Cardiac fibroblast (primary cell): ENCODE data around the gene TMEM19.
"Not testable (repeated sequence)": the region's sequence is repeated elsewhere in the genome, so short reads cannot be mapped to it uniquely, and the experiment has no call there.

Experiments
- DNase-seq, 2 donors: peaks; one replicate each; pipeline versions ENCODE4 v3.0.0 to v3.0.0-alpha.2; 2010; ENCODE audit warnings: low read depth in 2 of 2
- H3K4me3 ChIP-seq, 2 donors: replicated peaks in 1 of 2; 1 replicate in 1 of 2; 2 replicates in 1 of 2; pipeline ENCODE4 v1.5.1; 2011; ENCODE audit warnings: low read depth in 2 of 2, low read length in 2 of 2, mild to moderate bottlenecking in 2 of 2, moderate library complexity in 1 of 2
- TF ChIP-seq, protein P1 (sequence below): IDR thresholded peaks from one replicate; pipeline ENCODE4 v1.5.1; 2011; ENCODE audit warnings: low read depth, mild to moderate bottlenecking, low read length, inconsistent platforms

Gene TMEM19

GRCh38 chr12:71682466-71682865 is 3.4 kb upstream of the TMEM19 start:
- H3K4me3 ChIP-seq, result no peak overlapping the region
- DNase-seq, result no peak
- TF ChIP-seq, protein P1, sequence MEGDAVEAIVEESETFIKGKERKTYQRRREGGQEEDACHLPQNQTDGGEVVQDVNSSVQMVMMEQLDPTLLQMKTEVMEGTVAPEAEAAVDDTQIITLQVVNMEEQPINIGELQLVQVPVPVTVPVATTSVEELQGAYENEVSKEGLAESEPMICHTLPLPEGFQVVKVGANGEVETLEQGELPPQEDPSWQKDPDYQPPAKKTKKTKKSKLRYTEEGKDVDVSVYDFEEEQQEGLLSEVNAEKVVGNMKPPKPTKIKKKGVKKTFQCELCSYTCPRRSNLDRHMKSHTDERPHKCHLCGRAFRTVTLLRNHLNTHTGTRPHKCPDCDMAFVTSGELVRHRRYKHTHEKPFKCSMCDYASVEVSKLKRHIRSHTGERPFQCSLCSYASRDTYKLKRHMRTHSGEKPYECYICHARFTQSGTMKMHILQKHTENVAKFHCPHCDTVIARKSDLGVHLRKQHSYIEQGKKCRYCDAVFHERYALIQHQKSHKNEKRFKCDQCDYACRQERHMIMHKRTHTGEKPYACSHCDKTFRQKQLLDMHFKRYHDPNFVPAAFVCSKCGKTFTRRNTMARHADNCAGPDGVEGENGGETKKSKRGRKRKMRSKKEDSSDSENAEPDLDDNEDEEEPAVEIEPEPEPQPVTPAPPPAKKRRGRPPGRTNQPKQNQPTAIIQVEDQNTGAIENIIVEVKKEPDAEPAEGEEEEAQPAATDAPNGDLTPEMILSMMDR, result no peak

DNA sequence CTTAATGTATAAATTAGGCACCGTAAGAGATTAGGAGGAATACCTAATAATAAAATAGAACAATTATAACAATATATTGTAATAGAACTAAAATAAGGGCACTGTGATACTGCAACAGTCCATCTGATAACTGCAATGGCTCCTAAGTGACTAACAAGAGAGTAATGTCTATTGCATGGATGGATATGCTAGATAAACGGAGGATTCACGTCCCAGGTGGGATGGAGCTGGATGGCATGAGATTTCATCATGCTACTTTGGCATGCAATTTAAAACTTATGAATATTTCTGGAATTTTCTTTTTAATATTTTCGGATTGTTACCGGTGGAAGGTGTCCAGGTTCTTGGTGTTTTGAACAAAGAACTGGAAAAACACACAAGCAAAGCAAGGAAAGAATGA is 2.2 kb upstream of the TMEM19 start:
- peak in 1 of 2 donors; percentile 20 for DNase-seq
- TF ChIP-seq, protein P1, result no peak
- no peak overlapping the region for H3K4me3 ChIP-seq

- TF ChIP-seq, protein P1, result no peak
- no peak overlapping the region for H3K4me3 ChIP-seq
- no peak for DNase-seq
Measured at GRCh38 chr12:71684081-71684480, 1.8 kb upstream of the TMEM19 start.

GRCh38 chr12:71685312-71685906 is 473 bp upstream of the TMEM19 start:
- TF ChIP-seq, protein P1, result no peak
- H3K4me3 ChIP-seq, result peak overlapping the region; percentile 71 to 80
- DNase-seq, result no peak

- peak in 1 of 2 donors; percentile 51 for DNase-seq
- H3K4me3 ChIP-seq, result peak overlapping the region; percentile 71 to 80
- TF ChIP-seq, protein P1, result no peak
Measured at GRCh38 chr12:71686658-71687025, 760 bp downstream of the TMEM19 start.

DNA sequence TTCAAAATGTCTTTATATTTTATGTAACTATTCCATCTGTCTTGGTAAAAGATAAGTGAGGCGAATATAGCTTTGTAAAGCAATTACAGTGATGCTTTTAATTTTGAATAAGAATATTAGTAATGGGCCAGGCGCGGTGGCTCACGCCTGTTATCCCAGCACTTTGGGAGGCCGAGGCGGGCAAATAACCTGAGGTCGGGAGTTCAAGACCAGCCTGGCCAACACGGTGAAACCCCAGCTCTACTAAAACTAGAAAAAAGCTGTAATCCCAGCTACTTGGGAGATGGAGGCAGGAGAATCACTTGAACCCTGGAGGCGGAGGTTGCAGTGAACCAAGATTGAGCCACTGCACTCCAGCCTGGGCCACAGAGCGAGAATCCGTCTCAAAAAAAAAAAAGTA is 1.3 kb downstream of the TMEM19 start:
- not testable (repeated sequence) for DNase-seq
- peak overlapping the region; percentile 71 to 80 for H3K4me3 ChIP-seq

DNA sequence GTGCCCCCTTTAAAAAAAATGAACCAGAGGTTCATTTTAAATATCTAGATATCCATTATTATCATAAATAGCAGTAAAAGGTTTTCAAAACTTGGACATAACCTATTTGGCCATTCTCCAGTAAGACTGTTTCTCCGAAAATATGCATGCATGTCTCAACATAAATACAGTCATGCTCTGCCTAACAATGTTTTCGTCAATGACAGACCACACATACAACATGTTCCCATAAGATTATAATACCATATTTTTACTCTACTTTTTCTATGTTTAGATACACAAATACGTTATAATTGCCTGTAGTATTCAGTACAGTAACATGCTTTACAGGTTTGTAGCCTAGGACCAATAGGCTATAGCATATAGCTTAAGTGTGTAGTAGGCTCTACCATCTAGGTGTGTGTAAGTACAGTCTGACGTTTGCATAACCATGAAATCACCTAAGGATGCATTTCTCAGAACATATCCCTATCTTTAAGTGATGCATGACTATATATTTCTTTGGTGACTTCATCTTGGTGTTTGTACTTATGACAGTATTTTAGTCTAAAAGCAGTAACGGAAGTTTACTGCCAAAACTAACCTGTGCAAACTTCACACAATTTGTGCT is 3.2 kb downstream of the TMEM19 start:
- no peak for DNase-seq
- no peak overlapping the region for H3K4me3 ChIP-seq
- TF ChIP-seq, protein P1, result no peak
